BJ (cell line): ENCODE measurements around the gene IL32. TPM values are rescaled to one million over a fixed set of nuclear protein-coding genes. Genes with fewer than 3 reads are reported as not detected.

Experiments
- CTCF ChIA-PET: fragments of 350-600 bp; formaldehyde crosslinking; extraction: SDS; loops from one replicate; lab custom pipeline; 2021; ENCODE audit warnings: antibody characterized with exemption, inconsistent platforms; lab: Yijun Ruan, JAX
- POLR2A ChIA-PET: fragments of 300-600 bp; sonication (Branson Sonifier 250); formaldehyde crosslinking; extraction: SDS; loops from one replicate; lab custom pipeline; 2021; ENCODE audit warnings: antibody characterized with exemption; lab: Charles Lee
- DNase-seq: peaks from one replicate; pipeline ENCODE4 v3.0.0-alpha.2; 2011; ENCODE audit warnings: low read depth
- H3K27me3 ChIP-seq: 2 replicates; pipeline ENCODE4 v1.6.0; 2011; ENCODE audit warnings: low read length; ENCODE audit not compliant: control insufficient read depth, insufficient read depth
- H3K36me3 ChIP-seq: 2 replicates; pipeline ENCODE4 v1.5.1; 2011; ENCODE audit warnings: low read length; ENCODE audit not compliant: control insufficient read depth, insufficient read depth
- H3K4me3 ChIP-seq: 2 replicates; pipeline ENCODE4 v1.5.1; 2011; ENCODE audit warnings: low read depth, mild to moderate bottlenecking, control low read depth, low read length
- CTCF ChIP-seq: IDR thresholded peaks from 2 replicates; pipeline ENCODE4 v1.5.1; 2011; ENCODE audit warnings: low read depth, mild to moderate bottlenecking, control low read depth, inconsistent platforms, low read length, moderate library complexity; ENCODE audit not compliant: insufficient read depth
- polyA plus RNA-seq: library from polyadenylated mRNA; depleted of rRNA; stranded (reverse); fragments of >200 nt; gene quantifications from 2 replicates; pipeline ENCODE4 v1.2.3, GENCODE V29; 2011

Gene IL32
- polyA plus RNA-seq, 1 experiment = 18.1 TPM

- POLR2A ChIA-PET = no interaction called here
- Histone ChIP-seq H3K36me3 (no peaks in the 10 kb centered on the region), H3K4me3 (no peak overlapping the region), H3K27me3 (peaks cover 25% of the 10 kb centered on the region)
- CTCF ChIA-PET = interaction anchor here (1.0 to 1.9 kb wide), 2 partner anchors 16 to 68 kb away, joined by 4 read pairs; no protein-coding TSS in a partner anchor
- TF ChIP-seq CTCF = no peak
- no peak for DNase-seq
These were observed 30.9 kb downstream of the IL32 start for GRCh38 chr16:3096362-3096761.

- no peak for TF ChIP-seq CTCF
- ChIA-PET CTCF (interaction anchor here (1.9 to 3.0 kb wide), 4 partner anchors 10 to 69 kb away, joined by 4 to 15 read pairs (median 8); no protein-coding TSS in a partner anchor), POLR2A (no interaction called here)
- no peak for DNase-seq
- Histone ChIP-seq H3K4me3 (no peak overlapping the region), H3K36me3 (no peaks in the 10 kb centered on the region), H3K27me3 (peaks cover 21% of the 10 kb centered on the region)
These were observed 31.8 kb downstream of the IL32 start for GRCh38 chr16:3097266-3097665.

GRCh38 chr16:3098459-3099394, 33.3 kb downstream of the IL32 start, which contains the start of gene ZSCAN10:
Gene ZSCAN10, minus strand, starts transcription at chr16:3099294. Its CDS starts 6,357 bp downstream, at chr16:3092937.
- ChIA-PET CTCF (interaction anchor here (1.2 to 3.0 kb wide), 7 partner anchors 11 to 68 kb away, joined by 3 to 15 read pairs (median 5); no protein-coding TSS in a partner anchor), POLR2A (no interaction called here)
- no peaks in the 10 kb centered on the region for H3K36me3 ChIP-seq
- DNase-seq = no peak
- peak within 1 kb of the TSS; percentile 20; the same call in 1 of the 2 replicates for H3K4me3 ChIP-seq
- H3K27me3 ChIP-seq = peaks cover 17% of the 10 kb centered on the region
- TF ChIP-seq CTCF = no peak

- DNase-seq = no peak
- H3K4me3 ChIP-seq = no peak overlapping the region
- H3K36me3 ChIP-seq = no peaks in the 10 kb centered on the region
- H3K27me3 ChIP-seq = peaks cover 17% of the 10 kb centered on the region
- TF ChIP-seq CTCF = no peak
- CTCF ChIA-PET = interaction anchor here (1.2 to 3.0 kb wide), 4 partner anchors 12 to 68 kb away, joined by 4 to 15 read pairs (median 6); no protein-coding TSS in a partner anchor
- POLR2A ChIA-PET = no interaction called here
These were observed 33.9 kb downstream of the IL32 start for GRCh38 chr16:3099395-3099731.
